NCI-H2196 treated with DMSO at 0.1 percent for 48 hours (cell line): ENCODE results near the gene NCKAP5.

Source experiments
- DNase-seq: peaks from one replicate; lab custom pipeline; 2025; ENCODE audit not compliant: unreplicated experiment; lab: John Stamatoyannopoulos, UW

Gene NCKAP5

GRCh38 chr2:133574620-133575019 lies 6.4 kb upstream of the NCKAP5 start:
- no peak for DNase-seq

DNA sequence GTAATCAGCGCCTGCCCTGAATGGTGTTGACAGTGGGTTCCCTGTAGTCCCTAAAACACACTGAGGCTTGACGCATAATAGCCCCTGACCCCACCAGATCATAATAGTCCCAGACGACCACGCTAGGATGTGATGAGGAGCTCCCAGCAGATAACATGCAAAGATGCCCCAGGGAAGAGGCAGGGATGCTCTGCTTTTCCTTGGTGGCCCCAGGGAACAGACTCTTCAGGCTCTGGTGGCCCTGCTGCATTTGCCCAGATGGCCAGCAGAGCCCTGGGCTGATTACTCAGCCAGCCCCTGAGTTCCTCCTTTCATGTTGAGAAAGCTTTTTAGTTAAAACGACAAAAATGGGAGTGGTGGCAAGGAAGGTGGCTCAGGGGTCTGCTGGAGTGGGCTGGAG lies 5.9 kb upstream of the NCKAP5 start:
- no peak for DNase-seq

DNA sequence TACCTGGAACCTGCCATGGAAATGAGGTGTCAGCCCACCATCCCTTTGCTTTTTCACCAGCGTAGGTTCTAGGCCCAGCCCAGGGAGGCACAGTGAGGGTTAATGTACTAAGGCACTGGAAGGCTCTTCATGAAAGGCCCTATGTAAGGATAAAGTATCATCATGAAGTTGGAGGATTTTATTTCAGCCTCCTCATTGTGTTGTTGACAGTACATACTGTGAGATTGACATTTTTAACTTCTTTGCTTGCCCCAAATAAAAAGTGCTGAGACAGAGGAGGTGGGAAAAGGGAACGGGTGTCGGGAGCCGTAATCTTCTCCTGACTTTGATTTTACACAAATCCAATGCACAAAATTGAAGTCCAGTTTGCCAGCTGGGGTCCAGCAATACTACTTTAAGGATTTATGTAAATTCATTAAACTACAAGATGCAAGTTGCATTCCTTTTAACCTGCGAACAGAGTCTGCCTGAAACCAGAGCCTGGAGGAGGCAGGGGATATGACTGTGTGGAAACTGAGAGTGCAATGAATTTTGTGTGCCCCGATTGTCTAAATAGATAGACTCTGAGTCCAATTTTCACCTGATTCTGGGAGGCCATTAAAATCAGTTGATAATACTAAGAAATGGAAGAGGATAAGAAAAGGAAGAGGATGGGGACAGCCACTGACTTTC lies 5.4 kb upstream of the NCKAP5 start:
- no peak for DNase-seq

GRCh38 chr2:133571249-133571648 lies 3.0 kb upstream of the NCKAP5 start:
- no peak for DNase-seq

DNA sequence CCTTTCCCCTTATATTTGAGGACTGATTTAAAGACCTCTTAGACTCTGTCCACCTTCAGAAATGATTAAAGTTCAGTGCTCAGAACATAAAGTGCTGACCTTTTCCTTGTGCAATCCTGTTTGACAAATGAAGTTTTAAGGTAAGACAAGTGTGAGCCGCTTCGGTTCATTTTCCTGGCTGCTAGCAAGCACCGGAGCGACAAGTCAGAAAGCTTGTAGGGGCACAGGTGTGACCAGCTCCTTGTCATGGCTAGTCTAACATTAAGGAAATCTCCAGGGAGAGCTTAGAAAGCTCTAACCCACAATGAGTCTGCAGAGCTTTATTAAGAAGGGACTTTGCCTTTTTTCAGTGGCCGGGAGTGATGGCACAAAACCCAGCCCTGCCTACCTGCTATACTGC lies 2.3 kb upstream of the NCKAP5 start:
- DNase-seq: no peak

- DNase-seq: no peak
Measured at GRCh38 chr2:133569286-133569830, 1.1 kb upstream of the NCKAP5 start.

DNA sequence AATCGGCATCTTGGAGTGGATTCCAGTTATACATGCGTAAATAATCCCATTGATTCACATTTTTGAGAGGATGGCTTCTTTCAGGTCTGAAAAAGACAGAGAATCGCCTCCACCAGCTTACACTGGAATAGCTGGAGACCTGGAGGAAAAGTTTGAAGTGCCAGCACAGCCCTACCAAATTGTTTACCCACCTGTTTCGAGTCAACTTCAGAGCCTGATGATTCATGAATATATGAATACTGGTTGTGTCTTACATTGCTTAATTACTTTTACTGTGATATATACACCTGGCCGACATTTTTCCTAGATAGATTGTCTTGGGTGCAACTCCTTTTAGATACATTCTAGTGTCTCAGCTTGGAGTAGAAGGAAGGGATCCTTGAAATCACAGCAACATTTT lies 335 bp upstream of the NCKAP5 start:
- no peak for DNase-seq

GRCh38 chr2:133562558-133562957 lies 5.7 kb downstream of the NCKAP5 start:
- no peak for DNase-seq

DNA sequence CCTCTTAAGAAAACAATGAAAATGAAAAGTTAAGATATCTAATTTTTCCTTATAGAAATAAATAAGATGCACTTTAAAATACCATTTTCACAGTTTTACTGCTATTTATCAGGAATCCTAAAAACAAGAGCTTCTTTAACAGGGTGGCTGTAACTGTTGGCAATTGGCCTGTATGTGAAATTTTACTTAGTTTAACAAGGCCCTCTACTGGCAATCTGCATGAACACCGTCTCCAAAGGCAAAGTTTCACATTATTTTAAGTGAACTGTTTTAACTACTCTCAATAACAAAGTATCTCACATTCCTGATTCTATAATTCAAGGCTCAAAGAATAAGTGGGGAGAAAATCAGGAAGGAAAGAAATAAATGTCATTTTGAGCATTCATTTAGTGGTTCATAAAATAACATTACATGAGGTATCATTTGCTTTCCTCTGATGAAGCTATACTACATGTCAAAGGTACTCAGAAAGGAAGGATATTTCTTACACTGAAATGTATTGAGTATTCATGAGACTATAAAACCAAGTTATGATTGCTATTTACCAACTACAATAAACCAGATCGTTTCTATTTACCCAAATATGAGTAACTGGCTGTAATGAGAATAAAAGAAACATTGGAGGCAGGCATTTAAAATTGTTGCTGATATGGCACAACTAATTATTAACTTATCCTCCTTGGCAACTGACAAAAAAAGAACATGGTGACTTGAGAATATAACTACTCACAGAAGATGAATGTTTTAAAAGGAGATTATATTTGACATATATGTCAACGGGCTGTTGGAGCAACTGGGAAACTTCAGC lies 7.0 kb downstream of the NCKAP5 start:
- no peak for DNase-seq

DNA sequence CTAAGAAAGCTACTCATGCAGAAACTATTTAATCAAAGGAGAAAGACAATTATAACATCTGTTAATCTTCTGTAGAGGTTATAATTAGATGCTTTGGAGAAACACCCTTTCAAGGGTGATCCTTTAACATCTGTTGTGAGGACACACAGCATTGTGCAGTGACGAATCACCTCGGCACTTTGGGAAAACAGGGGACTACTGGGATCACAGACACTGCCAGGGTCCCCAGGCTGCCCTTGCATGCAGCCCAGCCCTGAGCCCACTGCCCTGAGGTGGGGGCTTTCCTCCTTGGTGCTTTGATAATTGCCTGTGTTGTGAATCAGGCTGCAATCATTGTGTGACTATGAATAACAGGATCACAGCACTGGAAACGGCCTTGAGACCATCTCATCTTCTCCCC lies 10.6 kb downstream of the NCKAP5 start:
- no peak for DNase-seq

DNA sequence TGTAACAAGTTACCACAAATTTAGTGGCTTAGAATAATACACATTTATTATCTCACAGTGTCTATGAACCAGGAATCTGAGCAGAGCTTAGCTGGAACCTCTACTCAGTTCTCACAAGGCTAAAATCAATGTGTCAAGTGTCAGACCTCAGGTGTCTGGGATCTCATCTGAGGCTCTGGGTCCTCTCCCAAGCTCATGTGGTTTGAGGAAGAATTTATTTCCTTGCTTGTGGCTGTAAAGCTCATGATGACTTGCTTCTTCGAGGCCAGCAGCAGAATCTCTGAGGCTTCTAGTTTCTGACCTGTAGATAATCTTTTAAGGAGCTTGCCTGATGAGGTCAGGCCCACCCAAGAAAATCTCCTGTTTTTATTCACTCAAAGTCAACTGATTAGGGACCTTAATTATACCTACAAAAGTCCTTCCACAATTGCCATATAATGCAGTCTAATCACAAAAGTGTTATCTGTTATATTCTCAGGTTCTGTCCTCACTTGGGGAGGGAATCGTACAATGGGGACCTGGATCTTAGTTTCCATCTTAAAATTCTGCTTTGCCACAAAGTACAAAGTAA lies 14.3 kb downstream of the NCKAP5 start:
- DNase-seq: no peak

- no peak for DNase-seq
Measured at GRCh38 chr2:133553251-133553650, 15.0 kb downstream of the NCKAP5 start.

- DNase-seq: no peak
Measured at GRCh38 chr2:133552821-133553220, 15.4 kb downstream of the NCKAP5 start.

DNA sequence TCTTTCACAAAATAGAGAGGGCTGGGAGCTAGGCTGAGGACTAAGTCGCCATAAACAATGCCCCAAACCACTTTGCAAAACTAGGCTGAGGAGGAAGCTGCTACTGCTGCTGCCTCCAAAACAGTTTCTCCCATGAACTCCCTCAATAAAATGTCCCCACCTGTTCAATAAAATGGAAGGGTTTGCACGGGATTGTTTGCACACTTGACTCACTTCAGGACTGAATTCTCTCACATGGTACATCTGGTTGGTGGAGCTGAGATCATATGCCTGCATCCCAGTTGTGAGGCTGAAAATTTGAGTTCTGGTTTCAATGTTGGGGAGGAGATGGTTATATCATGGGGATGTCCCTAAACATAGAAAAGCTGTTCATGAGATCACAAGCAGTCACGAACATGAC lies 26.5 kb downstream of the NCKAP5 start:
- no peak for DNase-seq

DNA sequence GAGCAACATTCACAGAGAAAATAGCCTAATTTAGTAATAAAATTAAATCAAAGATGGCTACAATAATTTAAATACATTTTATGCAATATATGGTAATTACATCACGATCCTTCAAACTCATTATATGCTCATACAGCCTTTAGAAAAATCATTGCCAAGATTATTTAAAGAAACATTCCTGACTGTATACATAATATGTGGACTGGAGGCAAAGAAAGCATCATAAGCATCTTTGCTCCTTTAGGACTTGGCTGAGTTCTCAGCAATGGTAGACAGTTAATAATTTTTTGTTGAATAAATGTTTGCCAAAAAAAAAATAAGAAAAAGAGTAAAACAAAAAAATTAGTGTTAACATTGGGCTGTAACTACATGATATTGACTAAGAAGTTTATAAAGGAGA lies 26.9 kb downstream of the NCKAP5 start:
- no peak for DNase-seq

GRCh38 chr2:133532919-133533318 lies 35.3 kb downstream of the NCKAP5 start:
- no peak for DNase-seq

DNA sequence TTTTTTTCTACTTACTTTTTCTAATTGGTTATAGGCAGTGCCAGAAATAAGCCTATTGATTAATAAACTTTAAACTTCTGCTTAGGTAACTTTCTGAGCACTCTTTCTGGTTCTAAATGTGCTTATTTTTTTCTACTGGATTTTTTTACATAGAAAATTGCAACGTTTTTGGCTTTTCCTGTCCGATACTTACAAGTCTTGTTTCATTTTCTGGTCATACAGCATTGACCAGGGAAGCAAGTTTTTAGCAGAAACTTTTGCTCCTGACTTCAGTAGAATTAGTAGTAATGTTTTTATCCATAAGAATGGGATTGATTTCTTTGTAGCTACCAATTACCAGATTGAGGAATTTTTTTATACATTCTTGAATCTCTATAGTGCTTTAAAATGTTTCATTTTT lies 36.9 kb downstream of the NCKAP5 start:
- DNase-seq: no peak

GRCh38 chr2:133530645-133531044 lies 37.6 kb downstream of the NCKAP5 start:
- no peak for DNase-seq

DNA sequence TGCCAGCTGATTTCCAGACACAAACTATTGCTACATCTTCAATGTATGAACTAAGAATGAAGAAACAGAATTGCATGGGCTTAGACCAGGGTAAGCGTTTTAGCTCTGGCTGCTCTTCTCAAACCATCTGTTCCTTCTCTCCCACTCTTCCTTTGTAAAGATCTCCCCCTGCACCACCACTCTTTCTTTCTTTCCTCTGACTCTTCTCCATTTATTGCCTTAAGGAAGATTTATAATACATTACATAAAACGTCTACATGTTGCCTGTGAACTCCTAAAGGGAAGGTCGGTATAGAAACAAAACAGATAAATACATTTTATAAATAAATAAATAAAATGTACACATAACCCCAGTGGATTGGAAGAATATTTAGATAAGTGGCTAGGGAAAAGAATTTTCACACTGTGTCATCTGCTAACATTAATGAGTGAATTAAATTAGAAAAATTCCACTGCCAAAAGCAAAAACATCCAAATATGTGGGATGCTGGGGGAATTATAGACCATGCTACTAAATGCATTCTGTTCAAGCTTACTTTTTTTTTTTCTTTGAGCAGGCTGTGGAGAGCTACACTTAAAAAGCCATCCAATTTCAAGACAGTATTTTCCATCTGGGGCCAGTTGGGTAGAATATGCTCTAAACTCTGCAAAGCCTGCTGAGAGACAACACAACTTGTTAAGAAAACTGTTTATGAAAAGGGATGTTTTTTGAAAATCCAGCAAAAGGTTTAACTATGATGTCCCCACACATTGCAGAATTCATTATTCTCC lies 41.5 kb downstream of the NCKAP5 start:
- no peak for DNase-seq

DNA sequence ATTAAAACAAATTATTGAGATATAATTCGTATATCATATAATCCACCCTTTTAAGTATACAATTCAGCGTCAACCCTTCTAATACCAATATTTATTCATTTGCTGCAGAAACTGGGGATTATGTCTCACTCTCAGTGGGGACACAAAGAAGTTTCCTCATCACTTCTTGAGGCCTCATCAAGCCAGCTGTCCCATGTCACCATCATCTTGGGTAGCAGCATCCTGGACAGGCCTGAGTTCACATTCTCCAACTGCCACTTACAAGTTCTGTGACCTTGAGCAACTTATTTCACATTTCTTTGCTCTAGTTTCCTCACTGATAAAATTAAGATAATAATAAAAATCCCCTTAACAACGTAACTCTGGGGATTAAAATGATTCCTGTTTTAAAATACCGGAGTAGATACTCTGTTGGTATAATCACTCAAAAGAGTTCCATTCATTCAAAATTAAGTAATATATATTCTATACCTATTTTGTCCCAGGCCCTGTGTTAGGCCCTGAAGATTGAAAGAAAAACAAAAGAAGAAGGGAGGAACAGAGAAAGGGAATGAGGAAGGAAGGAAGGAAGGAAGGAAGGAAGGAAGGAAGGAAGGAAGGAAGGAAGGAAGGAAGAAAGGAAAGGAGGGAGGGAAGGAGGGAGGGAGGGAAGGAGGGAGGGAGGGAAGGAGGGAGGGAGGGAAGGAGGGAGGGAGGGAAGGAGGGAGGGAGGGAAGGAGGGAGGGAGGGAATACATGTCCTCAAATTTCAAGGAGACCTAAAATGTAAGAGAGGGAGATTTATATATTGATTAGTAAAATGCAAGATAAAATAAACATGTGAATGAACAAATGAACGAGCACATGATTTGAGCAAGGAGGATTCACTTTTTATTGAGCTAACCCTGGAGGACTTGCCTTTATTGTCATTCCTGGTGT lies 42.4 kb downstream of the NCKAP5 start:
- DNase-seq: no peak
